Fibroblast of skin of right biceps (primary cell): ENCODE measurements around the gene ABI2.
A peak's percentile ranks its signal among the peaks of the same experiment; 100 is the strongest.
"Not testable (repeated sequence)": the region's sequence is repeated elsewhere in the genome, so short reads cannot be mapped to it uniquely, and the experiment has no call there.

Source experiments
- DNase-seq: peaks from one replicate; pipeline ENCODE4 v3.0.0-alpha.2; 2013

The ABI2 gene

GRCh38 chr2:203327901-203328759 lies at the start of gene ABI2:
Gene ABI2, plus strand, starts transcription at chr2:203328394. Its CDS starts 121 bp downstream, at chr2:203328515.
- DNase-seq: peak; percentile 88

- no peak for DNase-seq
These were observed 48.9 kb upstream of the ABI2 start for GRCh38 chr2:203279288-203279687.

GRCh38 chr2:203280428-203281064 lies 47.6 kb upstream of the ABI2 start:
- DNase-seq: peak; percentile 71

GRCh38 chr2:203282101-203282500 lies 46.1 kb upstream of the ABI2 start:
- DNase-seq: no peak

- no peak for DNase-seq
These were observed 41.7 kb upstream of the ABI2 start for GRCh38 chr2:203286532-203286931.

GRCh38 chr2:203301667-203302066 lies 26.5 kb upstream of the ABI2 start:
- no peak for DNase-seq

- not testable (repeated sequence) for DNase-seq
These were observed 25.6 kb upstream of the ABI2 start for GRCh38 chr2:203302586-203302985.

GRCh38 chr2:203310688-203311436 lies 17.3 kb upstream of the ABI2 start:
- DNase-seq: no peak

- no peak for DNase-seq
These were observed 1.8 kb upstream of the ABI2 start for GRCh38 chr2:203326356-203326755.

GRCh38 chr2:203327582-203327900 lies 653 bp upstream of the ABI2 start:
- no peak for DNase-seq

GRCh38 chr2:203328760-203329540 lies 756 bp downstream of the ABI2 start:
- peak; percentile 37 for DNase-seq

GRCh38 chr2:203330434-203330833 lies 2.2 kb downstream of the ABI2 start:
- peak; percentile 30 for DNase-seq

- DNase-seq: no peak
These were observed 10.1 kb downstream of the ABI2 start for GRCh38 chr2:203338322-203338721.

GRCh38 chr2:203340791-203341487 lies 12.7 kb downstream of the ABI2 start:
- peak; percentile 59 for DNase-seq

GRCh38 chr2:203341741-203342310 lies 13.6 kb downstream of the ABI2 start:
- DNase-seq: no peak

GRCh38 chr2:203342374-203342773 lies 14.2 kb downstream of the ABI2 start:
- DNase-seq: not testable (repeated sequence)

- DNase-seq: no peak
These were observed 16.5 kb downstream of the ABI2 start for GRCh38 chr2:203344667-203345066.

- DNase-seq: no peak
These were observed 18.4 kb downstream of the ABI2 start for GRCh38 chr2:203346612-203347011.

GRCh38 chr2:203347375-203347774 lies 19.2 kb downstream of the ABI2 start:
- no peak for DNase-seq

- no peak for DNase-seq
These were observed 24.5 kb downstream of the ABI2 start for GRCh38 chr2:203352604-203353255.

- no peak for DNase-seq
These were observed 26.8 kb downstream of the ABI2 start for GRCh38 chr2:203354966-203355365.
